ENCODE results near the gene KLF9.
A peak's percentile ranks its signal among the peaks of the same experiment; 100 is the strongest.

DNA sequence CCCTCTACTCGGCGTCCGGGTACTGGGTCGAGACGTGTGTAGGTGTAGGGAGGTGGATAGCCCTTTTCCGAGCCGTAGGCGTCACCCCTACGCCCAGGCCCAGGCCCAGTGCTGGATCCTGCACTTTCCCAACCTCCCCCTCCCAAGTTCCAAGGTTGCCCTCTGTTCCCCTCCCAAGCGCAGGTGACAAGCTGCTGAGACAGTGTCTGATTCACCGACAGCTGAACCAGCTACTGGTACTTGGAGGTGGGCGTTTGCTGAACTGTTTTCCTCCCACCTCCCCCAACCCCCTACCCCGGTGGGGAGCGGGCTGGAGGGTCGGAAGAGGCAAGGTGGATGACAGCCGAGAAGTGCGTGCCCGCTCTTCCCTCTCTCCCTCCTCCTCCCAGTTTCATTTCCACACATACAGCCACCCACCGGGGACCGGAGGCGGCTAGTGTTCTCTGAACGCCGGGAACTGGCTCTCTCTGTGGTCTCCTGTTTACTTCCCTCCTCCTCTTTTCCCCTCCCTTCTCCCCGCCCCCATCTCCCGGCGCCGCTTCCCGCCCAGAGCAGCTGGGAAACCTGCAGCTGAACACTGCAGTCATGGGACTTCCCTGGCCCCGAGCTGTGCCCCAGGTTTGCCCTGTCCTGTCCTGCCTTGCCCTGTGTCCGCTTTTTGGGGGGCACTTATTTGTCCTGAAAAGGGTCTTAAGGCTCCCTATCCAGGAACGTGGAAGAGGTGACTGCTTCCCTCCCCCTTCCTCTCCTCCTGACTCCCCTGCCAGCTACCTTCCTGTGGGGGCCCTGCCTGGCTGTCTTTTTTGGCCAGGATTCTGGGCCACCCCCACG is 6.2 kb upstream of the KLF9 start:
- TF ChIP-seq, protein P1, sequence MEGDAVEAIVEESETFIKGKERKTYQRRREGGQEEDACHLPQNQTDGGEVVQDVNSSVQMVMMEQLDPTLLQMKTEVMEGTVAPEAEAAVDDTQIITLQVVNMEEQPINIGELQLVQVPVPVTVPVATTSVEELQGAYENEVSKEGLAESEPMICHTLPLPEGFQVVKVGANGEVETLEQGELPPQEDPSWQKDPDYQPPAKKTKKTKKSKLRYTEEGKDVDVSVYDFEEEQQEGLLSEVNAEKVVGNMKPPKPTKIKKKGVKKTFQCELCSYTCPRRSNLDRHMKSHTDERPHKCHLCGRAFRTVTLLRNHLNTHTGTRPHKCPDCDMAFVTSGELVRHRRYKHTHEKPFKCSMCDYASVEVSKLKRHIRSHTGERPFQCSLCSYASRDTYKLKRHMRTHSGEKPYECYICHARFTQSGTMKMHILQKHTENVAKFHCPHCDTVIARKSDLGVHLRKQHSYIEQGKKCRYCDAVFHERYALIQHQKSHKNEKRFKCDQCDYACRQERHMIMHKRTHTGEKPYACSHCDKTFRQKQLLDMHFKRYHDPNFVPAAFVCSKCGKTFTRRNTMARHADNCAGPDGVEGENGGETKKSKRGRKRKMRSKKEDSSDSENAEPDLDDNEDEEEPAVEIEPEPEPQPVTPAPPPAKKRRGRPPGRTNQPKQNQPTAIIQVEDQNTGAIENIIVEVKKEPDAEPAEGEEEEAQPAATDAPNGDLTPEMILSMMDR (IDR thresholded peaks at IDR 0.05) = no peak
- TF ChIP-seq POLR2AphosphoS5 (IDR thresholded peaks at IDR 0.05; ENCODE audit: insufficient read depth in 1 of 2, low read depth in 1 of 2) = peak; percentile 94 to 96
- peak in 1 of 2 donors; percentile 74 for TF ChIP-seq POLR2A (IDR thresholded peaks at IDR 0.05)

Measured in vagina (tissue), 2 donors.